Esophagus squamous epithelium (tissue), 5 donors: ENCODE measurements around the gene KCNG2. TPM values are rescaled to one million over a fixed set of nuclear protein-coding genes. Genes with fewer than 3 reads are reported as not detected.

ENCODE experiments used
- DNase-seq: peaks from one replicate; lab custom pipeline; 2025; lab: John Stamatoyannopoulos, UW
- H3K27ac ChIP-seq, 4 donors: fragments of 200-600 bp; sonication (generic); one replicate each; pipeline ENCODE4 v1.5.1; 2016 to 2019; ENCODE audit warnings: mild to moderate bottlenecking in 1 of 4
- H3K27me3 ChIP-seq, 4 donors: fragments of 200-600 bp; sonication (generic); 1 replicate in 3 of 4; 2 replicates in 1 of 4; pipeline versions ENCODE4 v1.5.1 to v1.6.0; 2017 to 2021; ENCODE audit warnings: antibody characterized with exemption in 1 of 4
- H3K36me3 ChIP-seq, 3 donors: fragments of 200-600 bp; sonication (generic); one replicate each; pipeline ENCODE4 v1.5.1; 2016 to 2019
- H3K4me1 ChIP-seq, 3 donors: fragments of 200-600 bp; sonication (generic); one replicate each; pipeline ENCODE4 v1.5.1; 2017 to 2019
- H3K4me3 ChIP-seq, 4 donors: fragments of 200-600 bp; sonication (generic); 1 replicate in 3 of 4; 2 replicates in 1 of 4; pipeline ENCODE4 v1.5.1; 2016 to 2019; ENCODE audit warnings: mild to moderate bottlenecking in 2 of 4, moderate library complexity in 1 of 4
- H3K9me3 ChIP-seq, 3 donors: fragments of 200-600 bp; sonication (generic); one replicate each; pipeline ENCODE4 v1.5.1; 2016 to 2019
- CTCF ChIP-seq, 6 experiments: fragments of 450-650 bp in 4 of 6; fragments of 200-600 bp in 2 of 6; sonication (generic) in 2 of 6; IDR thresholded peaks; one replicate each; pipeline ENCODE4 v1.5.1; 2016 to 2019; ENCODE audit warnings: antibody characterized with exemption in 6 of 6, mild to moderate bottlenecking in 4 of 6, moderate library complexity in 4 of 6
- POLR2A ChIP-seq, 4 donors: fragments of 450-650 bp; IDR thresholded peaks; one replicate each; pipeline ENCODE4 v1.6.1; 2017; ENCODE audit warnings: antibody characterized with exemption in 4 of 4, mild to moderate bottlenecking in 4 of 4, moderate library complexity in 3 of 4
- whole genome bisulfite sequencing, 2 donors: methylation state at CpG; one replicate each; pipeline ENCODE4 v1.1.5; 2018; 5-methylcytosine and 5-hydroxymethylcytosine counted together
- intact Hi-C: fragments of 100-400 bp; cut with DNase I; formaldehyde crosslinking; loops from one replicate; pipeline ENCODE4 v1.15.0; 2022
- total RNA-seq, 4 donors: library from RNA; depleted of rRNA; stranded (reverse); fragments of >200 nt; gene quantifications; one replicate each; pipeline ENCODE4 v1.1.0, GENCODE V29; 2016
- donor health status: DM: yes; HTN: yes; CAD: no.

The KCNG2 gene
- total RNA-seq, 4 donors from 2014 or later: 0.19 TPM; not detected in 3

- Histone ChIP-seq H3K36me3 (no peaks in the 10 kb centered on the region), H3K9me3 (peaks cover 0 to 14% (median 3%) of the 10 kb centered on the region in 3 donors), H3K27ac (no peak overlapping the region), H3K27me3 (peaks cover 0 to 56% (median 0%) of the 10 kb centered on the region in 4 donors), H3K4me3 (no peak overlapping the region), H3K4me1 (no peaks in the 10 kb centered on the region)
- TF ChIP-seq CTCF (IDR thresholded peaks at IDR 0.05) (no peak), POLR2A (IDR thresholded peaks at IDR 0.05) (no peak)
- intact Hi-C loops: no loop called here
- DNase-seq: no peak
- 78 to 90% methylated on average over 2 to 7 of the region's 38 CpGs for WGBS, 2 donors
Measured at GRCh38 chr18:79772108-79772864, 25.5 kb upstream of the KCNG2 start.

GRCh38 chr18:79772865-79773696, 24.7 kb upstream of the KCNG2 start:
- H3K4me1 ChIP-seq: no peaks in the 10 kb centered on the region
- intact Hi-C loops: no loop called here
- TF ChIP-seq POLR2A (IDR thresholded peaks at IDR 0.05): no peak
- no peak for TF ChIP-seq CTCF (IDR thresholded peaks at IDR 0.05)
- no peak overlapping the region for H3K27ac ChIP-seq
- DNase-seq: no peak
- no peaks in the 10 kb centered on the region for H3K36me3 ChIP-seq
- peaks cover 0 to 59% (median 0%) of the 10 kb centered on the region in 4 donors for H3K27me3 ChIP-seq
- 90 to 97% methylated on average over 8 to 26 of the region's 31 CpGs for WGBS, 2 donors
- no peak overlapping the region for H3K4me3 ChIP-seq
- H3K9me3 ChIP-seq: peaks cover 0 to 6% (median 3%) of the 10 kb centered on the region in 3 donors

GRCh38 chr18:79774111-79774510, 23.6 kb upstream of the KCNG2 start:
- intact Hi-C loops: no loop called here
- 64 to 71% methylated on average over 10 to 18 of the region's 18 CpGs for WGBS, 2 donors
- no peak overlapping the region for H3K27ac ChIP-seq
- peaks cover 0 to 69% (median 0%) of the 10 kb centered on the region in 4 donors for H3K27me3 ChIP-seq
- no peak for TF ChIP-seq POLR2A (IDR thresholded peaks at IDR 0.05)
- no peak for TF ChIP-seq CTCF (IDR thresholded peaks at IDR 0.05)
- no peaks in the 10 kb centered on the region for H3K36me3 ChIP-seq
- no peaks in the 10 kb centered on the region for H3K4me1 ChIP-seq
- no peak overlapping the region for H3K4me3 ChIP-seq
- DNase-seq: no peak
- peaks cover 0 to 3% (median 0%) of the 10 kb centered on the region in 3 donors for H3K9me3 ChIP-seq

- Histone ChIP-seq H3K4me3 (no peak overlapping the region), H3K4me1 (no peaks in the 10 kb centered on the region), H3K27ac (no peak overlapping the region), H3K36me3 (no peaks in the 10 kb centered on the region), H3K27me3 (peaks cover 0 to 74% (median 0%) of the 10 kb centered on the region in 4 donors), H3K9me3 (no peaks in the 10 kb centered on the region)
- no peak for DNase-seq
- 74 to 80% methylated on average over 9 to 14 of the region's 35 CpGs for WGBS, 2 donors
- intact Hi-C loops: no loop called here
- no peak for TF ChIP-seq POLR2A (IDR thresholded peaks at IDR 0.05)
- TF ChIP-seq CTCF (IDR thresholded peaks at IDR 0.05): no peak
Measured at GRCh38 chr18:79775441-79776221, 22.1 kb upstream of the KCNG2 start.
